HG02870 (cell line): ENCODE results near the gene GPC5.
"Not testable (repeated sequence)": the region's sequence is repeated elsewhere in the genome, so short reads cannot be mapped to it uniquely, and the experiment has no call there.

Source experiments
- ATAC-seq: cut with Tn5 transposase; IDR thresholded peaks from one replicate; pipeline ENCODE4 v1.9.1; 2021; ENCODE audit warnings: mild to moderate bottlenecking, moderate library complexity; ENCODE audit not compliant: unreplicated experiment

Gene GPC5

DNA sequence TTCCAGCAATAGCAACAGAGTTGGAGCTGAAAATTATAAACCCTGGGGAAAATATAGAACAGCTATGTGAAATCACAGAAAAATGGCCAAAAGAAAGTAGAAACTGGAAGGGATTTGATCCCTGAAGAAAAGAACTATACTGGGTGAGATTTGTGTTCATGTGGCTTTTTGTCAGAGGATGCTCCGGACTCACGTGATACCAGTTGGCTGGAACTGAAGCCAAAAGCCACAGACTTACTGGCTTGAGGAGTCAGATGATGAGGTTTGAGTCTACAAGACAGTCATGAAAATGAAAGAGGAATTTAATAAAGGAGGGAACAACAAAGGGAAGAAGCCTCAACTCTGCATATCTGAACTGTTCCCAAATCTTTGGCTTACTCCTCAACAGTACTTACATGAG lies 427.1 kb downstream of the GPC5 start:
- no peak for ATAC-seq

GRCh38 chr13:91836553-91836952 lies 438.1 kb downstream of the GPC5 start:
- no peak for ATAC-seq

- ATAC-seq = no peak
Observed at GRCh38 chr13:91845612-91846011, 447.2 kb downstream of the GPC5 start.

GRCh38 chr13:91863699-91864098 lies 465.3 kb downstream of the GPC5 start:
- no peak for ATAC-seq

DNA sequence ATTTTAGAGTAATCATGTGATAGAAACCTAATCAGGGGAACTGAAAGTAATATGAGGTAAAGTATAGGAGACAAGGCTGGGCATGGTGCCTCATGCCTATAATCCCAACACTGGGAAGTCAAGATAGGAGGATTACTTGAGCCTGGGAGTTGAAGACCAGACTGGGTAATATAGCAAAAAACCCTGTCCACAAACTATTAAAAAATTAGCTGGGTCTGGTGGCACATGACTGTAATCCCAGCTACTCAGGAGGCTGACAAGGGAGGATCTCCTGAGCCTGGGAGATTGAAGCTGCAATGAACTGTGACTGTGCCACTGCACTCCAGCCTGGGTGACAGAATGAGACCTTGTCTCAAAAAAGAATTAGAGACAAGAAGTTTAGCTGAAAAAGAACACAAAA lies 469.9 kb downstream of the GPC5 start:
- ATAC-seq = no peak

DNA sequence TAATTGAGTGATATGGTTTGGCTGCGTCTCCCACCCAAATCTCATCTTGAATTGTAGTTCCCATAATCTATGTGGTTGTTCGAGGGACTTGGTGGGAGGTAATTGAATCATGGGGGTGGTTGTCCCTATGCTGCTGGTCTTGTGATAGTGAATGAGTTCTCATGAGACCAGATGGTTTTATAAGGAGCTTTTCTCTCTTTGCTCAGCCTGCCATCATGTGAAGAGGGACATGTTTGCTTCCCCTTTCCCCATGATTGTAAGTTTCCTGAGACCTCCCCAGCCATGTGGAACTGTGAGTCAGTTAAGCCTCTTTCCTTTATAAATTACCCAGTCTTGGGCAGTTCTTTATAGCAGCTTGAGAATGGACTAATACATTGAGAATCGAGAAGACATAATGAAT lies 480.1 kb downstream of the GPC5 start:
- no peak for ATAC-seq

GRCh38 chr13:91879360-91879759 lies 480.9 kb downstream of the GPC5 start:
- ATAC-seq = no peak

DNA sequence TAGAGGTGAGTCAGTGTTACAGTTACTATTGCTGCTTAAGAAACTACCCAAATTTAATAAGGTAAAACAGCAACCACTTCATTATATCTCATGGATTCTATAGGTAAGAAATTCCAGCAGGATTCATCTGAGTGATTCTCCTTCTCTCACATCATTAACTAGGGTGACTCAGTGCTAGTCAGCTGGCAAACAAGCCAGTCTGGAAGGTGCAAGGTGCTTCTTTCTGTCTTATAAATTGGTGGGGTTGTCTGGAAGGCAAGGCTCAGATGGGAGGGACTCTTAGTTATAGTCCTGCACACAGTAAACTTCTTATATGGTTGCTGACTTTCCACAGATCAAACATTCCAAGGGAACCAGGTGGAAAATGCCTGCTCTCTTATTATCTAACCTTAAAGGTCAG lies 484.5 kb downstream of the GPC5 start:
- no peak for ATAC-seq

DNA sequence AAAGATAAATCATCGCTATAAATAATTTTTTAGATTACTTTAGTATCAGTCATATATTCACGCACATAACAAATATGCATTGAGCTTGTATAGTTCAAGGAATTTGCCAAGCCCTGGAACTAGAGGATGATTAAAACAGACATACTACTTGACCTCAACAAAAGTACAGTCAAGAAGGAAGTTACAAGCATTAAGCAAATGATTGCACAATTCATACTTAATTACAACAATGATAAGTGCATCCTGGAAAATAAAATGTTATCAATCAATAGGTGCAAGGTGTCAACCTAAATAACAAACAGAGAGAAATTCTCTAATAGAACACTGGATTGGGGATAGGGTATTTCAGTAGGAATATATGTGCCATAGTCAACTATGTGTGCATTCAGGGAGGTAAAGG lies 491.2 kb downstream of the GPC5 start:
- no peak for ATAC-seq

DNA sequence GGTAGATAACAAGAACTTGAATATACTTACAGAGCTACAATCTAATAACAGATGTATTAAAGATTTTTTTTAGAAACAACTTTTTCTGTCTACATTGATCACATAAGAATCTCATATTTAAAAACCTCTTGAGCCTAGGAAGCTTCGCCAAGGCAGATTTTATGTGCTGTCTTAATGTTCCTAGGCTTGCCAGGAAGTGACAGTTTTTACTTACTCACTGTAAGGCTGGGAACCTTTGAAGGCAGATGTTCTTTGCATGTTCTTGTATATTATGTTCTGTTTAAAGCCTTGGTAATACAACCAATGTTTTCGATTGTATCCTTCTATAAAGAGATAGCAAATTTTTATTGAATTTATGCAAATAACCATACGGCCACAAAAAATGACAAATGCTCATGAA lies 492.7 kb downstream of the GPC5 start:
- no peak for ATAC-seq

- no peak for ATAC-seq
Observed at GRCh38 chr13:91893040-91893439, 494.6 kb downstream of the GPC5 start.

GRCh38 chr13:91894316-91894715 lies 495.9 kb downstream of the GPC5 start:
- no peak for ATAC-seq

DNA sequence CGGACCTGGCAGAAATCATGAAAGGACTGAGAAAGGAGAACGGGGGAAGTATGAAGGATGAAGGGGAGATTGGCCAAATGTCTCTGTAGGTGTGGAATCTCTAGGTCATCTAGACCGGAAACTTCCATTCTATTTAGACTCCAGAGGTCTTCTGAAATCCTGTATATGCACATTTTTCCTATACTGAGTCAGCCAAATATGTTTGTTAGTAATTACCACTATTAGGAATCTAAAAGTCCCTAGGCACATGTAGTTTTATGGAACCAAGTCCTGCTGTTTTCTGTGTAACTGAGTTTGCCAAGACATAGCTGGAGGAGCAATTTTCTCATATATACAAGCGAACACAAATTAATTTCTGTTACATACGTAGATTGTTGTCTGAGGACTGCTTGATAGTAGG lies 498.1 kb downstream of the GPC5 start:
- ATAC-seq = no peak

- ATAC-seq = not testable (repeated sequence)
Observed at GRCh38 chr13:91898986-91899385, 500.6 kb downstream of the GPC5 start.

- no peak for ATAC-seq
Observed at GRCh38 chr13:91902291-91902690, 503.9 kb downstream of the GPC5 start.

DNA sequence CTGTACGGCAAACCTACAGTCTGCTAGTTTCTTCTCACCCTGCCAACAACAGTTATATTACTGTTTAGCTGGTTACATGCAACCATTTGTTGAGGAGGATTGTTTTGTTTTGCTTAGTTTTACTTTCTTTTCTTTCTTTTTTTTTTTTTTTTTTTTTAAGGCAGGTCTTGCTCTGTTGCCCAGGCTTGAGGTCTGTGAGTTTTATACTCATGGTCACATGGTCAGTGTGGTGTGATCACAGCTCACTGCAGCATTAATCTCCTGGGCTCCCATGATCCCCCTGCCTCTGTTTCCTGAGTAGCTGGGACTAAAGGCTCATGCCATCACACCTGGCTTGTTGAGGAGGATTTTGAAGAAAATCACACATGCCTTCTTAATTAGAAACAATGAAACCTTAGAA lies 505.6 kb downstream of the GPC5 start:
- peak; percentile 43 for ATAC-seq

GRCh38 chr13:91904597-91904996 lies 506.2 kb downstream of the GPC5 start:
- ATAC-seq = no peak

GRCh38 chr13:91907398-91907797 lies 509.0 kb downstream of the GPC5 start:
- no peak for ATAC-seq

GRCh38 chr13:91909617-91910016 lies 511.2 kb downstream of the GPC5 start:
- ATAC-seq = no peak

DNA sequence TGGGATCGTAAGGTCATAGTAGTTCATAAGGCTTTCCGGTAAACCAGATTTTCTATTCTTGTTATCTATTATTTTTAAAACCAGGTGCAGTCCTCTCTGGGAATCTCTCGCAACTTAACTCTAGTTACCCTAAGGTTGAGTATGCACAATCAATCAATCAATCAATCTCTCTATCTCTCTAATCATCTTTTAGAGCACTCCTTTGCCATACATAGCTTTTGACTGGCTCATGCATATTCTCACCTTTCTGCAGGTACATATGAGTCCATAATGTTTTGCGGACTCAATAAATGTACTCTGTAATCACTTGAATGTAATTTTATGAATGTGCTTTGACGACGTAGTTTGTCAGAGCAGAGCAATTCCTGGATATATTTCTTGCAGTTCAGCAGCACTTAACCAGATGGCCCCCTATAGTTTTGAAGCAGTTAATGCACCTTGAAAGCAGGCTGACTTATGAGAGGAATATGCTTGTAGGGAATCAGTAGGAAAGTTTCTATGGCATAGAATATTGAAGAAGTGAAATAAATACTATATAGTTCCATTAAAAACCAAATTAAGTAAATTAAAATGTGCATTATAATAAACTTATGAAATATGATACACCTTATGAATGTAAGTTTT lies 524.7 kb downstream of the GPC5 start:
- no peak for ATAC-seq

DNA sequence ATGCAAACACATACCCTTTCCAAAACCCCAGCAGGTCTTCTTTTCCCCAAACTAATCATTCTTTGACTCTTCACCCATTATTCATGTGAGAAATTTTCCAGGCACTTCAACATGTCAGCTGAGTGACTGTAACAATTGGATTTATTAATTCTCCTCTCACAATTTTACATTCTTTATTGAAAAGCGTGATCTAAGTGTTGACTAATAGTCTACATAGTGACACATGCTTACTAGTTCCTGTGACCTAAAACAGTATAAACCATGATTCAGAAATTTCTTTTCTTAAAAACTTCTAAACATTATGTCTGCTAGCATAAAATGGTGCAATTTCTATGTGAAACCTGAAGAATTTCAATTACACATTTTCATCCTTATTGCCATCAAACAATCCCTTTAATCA lies 532.3 kb downstream of the GPC5 start:
- no peak for ATAC-seq

DNA sequence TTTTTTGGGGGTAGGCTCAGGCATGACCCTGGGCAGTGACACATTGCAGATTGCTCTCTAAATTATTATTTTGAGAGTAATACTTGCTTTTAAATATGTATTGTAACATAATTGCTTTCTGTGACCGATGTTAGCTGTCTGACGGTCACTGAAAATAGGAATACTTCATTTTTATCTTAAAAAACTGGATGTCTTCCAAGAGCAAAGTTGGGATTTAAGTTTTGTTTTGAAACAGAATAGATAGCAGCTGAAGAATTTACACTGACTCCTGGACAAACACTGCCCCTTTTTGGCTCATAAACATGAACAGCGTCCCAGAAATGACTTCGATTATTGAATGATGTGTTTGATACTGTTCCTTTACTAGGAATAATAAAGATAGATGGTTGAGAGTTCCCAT lies 535.9 kb downstream of the GPC5 start:
- ATAC-seq = no peak

GRCh38 chr13:91946498-91947070 lies 548.2 kb downstream of the GPC5 start:
- ATAC-seq = no peak
